Small intestine (tissue), 7 donors: ENCODE results near the gene SKOR2. TPM values are rescaled to one million over a fixed set of nuclear protein-coding genes. Genes with fewer than 3 reads are reported as not detected.

Source experiments
- DNase-seq, 2 donors: peaks; one replicate each; pipeline versions ENCODE4 v3.0.0 to v3.0.0-alpha.2; 2013
- FAIRE-seq: peaks from 2 replicates; lab custom pipeline; 2012; peaks lifted over from hg19 to GRCh38; lab: Jason Lieb, UNC
- H3K27ac ChIP-seq, 3 donors: one replicate each; pipeline ENCODE4 v1.5.1; 2013; ENCODE audit warnings: low read length in 2 of 3, mild to moderate bottlenecking in 2 of 3, control low read depth in 1 of 3, inconsistent platforms in 1 of 3, low read depth in 1 of 3, moderate library complexity in 1 of 3
- H3K27me3 ChIP-seq, 3 donors: one replicate each; pipeline ENCODE4 v1.6.1; 2013; ENCODE audit warnings: low read length in 3 of 3, inconsistent platforms in 1 of 3; ENCODE audit not compliant: control insufficient read depth in 3 of 3, insufficient read depth in 3 of 3
- H3K36me3 ChIP-seq, 3 donors: one replicate each; pipeline ENCODE4 v1.6.1; 2013; ENCODE audit warnings: low read length in 3 of 3, inconsistent platforms in 1 of 3, low read depth in 1 of 3, mild to moderate bottlenecking in 1 of 3, moderate library complexity in 1 of 3; ENCODE audit not compliant: control insufficient read depth in 3 of 3, insufficient read depth in 2 of 3
- H3K4me1 ChIP-seq, 3 donors: one replicate each; pipeline ENCODE4 v1.6.1; 2013; ENCODE audit warnings: low read length in 2 of 3, inconsistent platforms in 1 of 3, low read depth in 1 of 3, mild to moderate bottlenecking in 1 of 3, moderate library complexity in 1 of 3; ENCODE audit not compliant: control insufficient read depth in 3 of 3, insufficient read depth in 2 of 3
- H3K4me3 ChIP-seq, 3 donors: one replicate each; pipeline ENCODE4 v1.5.1; 2013; ENCODE audit warnings: low read length in 3 of 3, control low read depth in 1 of 3, inconsistent platforms in 1 of 3, low read depth in 1 of 3, mild to moderate bottlenecking in 1 of 3, moderate library complexity in 1 of 3
- H3K9me3 ChIP-seq, 2 donors: one replicate each; pipeline ENCODE4 v1.6.1; 2013; ENCODE audit warnings: low read depth in 1 of 2, low read length in 1 of 2; ENCODE audit not compliant: control insufficient read depth in 2 of 2, insufficient read depth in 1 of 2
- WGBS, 3 donors: extraction: QIAGEN DNeasy Blood & Tissue Kit; methylation state at CpG; one replicate each; pipeline ENCODE4 v1.1.7; 2013; 5-methylcytosine and 5-hydroxymethylcytosine counted together
- polyA plus RNA-seq, 4 donors: library from polyadenylated mRNA; stranded (reverse) in 3 of 4; unstranded in 1 of 4; fragments of 200-250 nt in 3 of 4; fragments of 120-200 nt in 1 of 4; gene quantifications; one replicate each; pipeline versions ENCODE4 v1.2.1 to v1.2.3, GENCODE V29; 2013
- donor health status: healthy with polysubstance abuse.
- donor health status: control.
- donor health status: control.
- donor health status: Bipolar disorder and iron deficiency.
- donor health status: healthy.

SKOR2 gene
- polyA plus RNA-seq, 4 donors, result not detected

DNA sequence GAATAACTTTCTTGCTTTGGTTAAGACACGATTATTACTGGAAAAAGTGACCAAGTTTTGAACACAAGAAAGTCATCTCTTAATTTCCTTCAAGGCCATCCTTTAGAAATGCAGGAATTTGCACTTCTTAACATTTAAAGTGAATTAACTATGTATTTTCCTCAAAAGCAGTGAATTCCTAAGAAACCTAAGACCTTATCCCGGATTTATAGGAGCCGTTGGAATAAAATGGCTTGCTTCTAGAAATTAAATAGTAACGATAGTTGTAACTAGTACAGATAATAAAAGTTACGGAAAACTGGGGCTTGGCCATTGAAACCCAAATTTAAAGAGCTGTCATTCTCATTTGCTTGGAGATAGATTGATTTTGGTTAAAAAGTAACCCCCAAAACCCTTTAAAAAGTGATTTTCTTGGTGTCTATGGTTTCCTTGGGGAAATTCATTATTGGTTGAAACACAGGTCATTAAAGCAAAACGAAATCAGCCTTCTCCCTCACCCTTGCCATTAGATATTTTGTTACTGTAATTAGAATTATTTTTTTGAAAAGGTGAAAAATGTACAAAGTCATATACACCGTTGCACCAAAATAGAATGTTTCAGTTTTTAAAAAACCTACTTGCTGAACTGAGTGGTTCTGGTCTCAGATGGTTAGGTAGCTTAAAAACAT lies 2.0 kb downstream of the SKOR2 start:
- WGBS, 3 donors, result 11 to 18% (median 16%) methylated on average over 7 of the region's 7 CpGs
- FAIRE-seq, result no peak
- Histone ChIP-seq H3K27me3 (peaks cover 9 to 75% (median 53%) of the 10 kb centered on the region in 3 donors), H3K4me1 (no peaks in the 10 kb centered on the region), H3K4me3 (no peak overlapping the region), H3K36me3 (no peaks in the 10 kb centered on the region), H3K9me3 (no peaks in the 10 kb centered on the region), H3K27ac (no peak overlapping the region)
- no peak for DNase-seq

DNA sequence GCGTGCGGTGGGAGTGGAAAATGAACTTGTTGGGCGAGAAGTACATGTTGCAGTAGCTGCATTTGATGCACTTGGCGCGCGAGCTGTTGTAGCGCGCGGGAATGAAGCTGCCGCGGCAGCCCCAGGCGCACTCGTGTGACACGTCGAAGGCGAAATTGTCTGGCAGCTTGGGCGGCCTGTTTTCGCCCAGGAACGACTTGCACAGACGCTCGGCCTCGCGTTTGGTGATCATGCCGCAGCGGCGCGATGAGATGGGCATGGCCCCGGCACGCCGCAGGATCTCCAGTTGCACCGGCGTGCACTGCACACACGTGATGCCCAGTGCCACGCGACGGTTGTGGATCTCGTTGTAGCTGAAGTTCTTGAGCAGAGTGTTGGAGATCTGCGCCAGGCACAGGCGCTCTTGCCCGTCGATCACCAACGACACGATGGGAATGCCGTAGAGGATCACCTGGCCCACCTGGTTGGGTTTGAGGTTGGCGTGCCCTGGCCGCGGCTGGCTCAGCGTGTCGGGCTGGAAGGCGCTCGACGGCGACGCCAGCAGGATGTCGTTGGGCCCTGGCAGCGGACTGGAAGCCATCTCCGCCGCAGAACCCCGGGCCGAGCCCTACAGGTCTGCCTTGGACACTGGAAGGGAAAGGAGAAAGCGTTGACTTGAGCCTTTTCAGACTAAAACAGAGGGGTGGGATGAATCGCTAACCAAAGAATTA lies 2.7 kb downstream of the SKOR2 start:
- Histone ChIP-seq H3K4me3 (no peak overlapping the region), H3K9me3 (no peaks in the 10 kb centered on the region), H3K27me3 (peaks cover 9 to 68% (median 48%) of the 10 kb centered on the region in 3 donors), H3K4me1 (no peaks in the 10 kb centered on the region), H3K27ac (no peak overlapping the region), H3K36me3 (no peaks in the 10 kb centered on the region)
- 10 to 31% (median 29%) methylated on average over 62 of the region's 62 CpGs for WGBS, 3 donors
- no peak for FAIRE-seq
- no peak for DNase-seq

DNA sequence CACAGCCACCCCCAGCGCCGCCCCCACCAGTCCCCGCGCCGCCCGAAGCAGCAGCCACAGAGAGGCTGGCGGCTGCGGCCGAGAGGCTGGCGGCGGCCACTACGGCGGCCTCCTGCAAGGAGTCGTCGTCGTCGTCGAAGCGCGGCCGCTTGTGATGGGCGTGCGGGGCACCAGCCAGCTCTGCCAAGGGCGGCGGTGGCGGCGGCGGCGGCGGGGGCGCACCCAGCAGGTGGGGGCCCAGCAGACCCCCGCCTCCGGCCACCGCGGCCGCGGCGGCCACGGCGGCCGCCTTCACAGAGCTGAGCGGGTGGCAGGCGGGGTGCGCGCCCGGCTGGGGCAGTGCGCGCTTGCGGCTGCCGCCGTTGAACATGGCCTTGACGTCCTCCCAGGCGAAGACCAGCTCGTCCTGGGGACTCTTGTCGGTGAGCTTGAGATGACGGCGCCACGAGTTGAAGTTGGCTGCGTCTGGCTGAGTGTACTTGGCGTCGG lies 3.3 kb downstream of the SKOR2 start:
- H3K27me3 ChIP-seq, result peaks cover 9 to 63% (median 44%) of the 10 kb centered on the region in 3 donors
- DNase-seq (peak in 1 of 2 donors; percentile 16), FAIRE-seq (no peak)
- no peaks in the 10 kb centered on the region for H3K9me3 ChIP-seq
- no peaks in the 10 kb centered on the region for H3K4me1 ChIP-seq
- no peaks in the 10 kb centered on the region for H3K36me3 ChIP-seq
- no peak overlapping the region for H3K4me3 ChIP-seq
- H3K27ac ChIP-seq, result no peak overlapping the region
- 6 to 21% (median 20%) methylated on average over 43 to 61 of the region's 61 CpGs for WGBS, 3 donors

DNA sequence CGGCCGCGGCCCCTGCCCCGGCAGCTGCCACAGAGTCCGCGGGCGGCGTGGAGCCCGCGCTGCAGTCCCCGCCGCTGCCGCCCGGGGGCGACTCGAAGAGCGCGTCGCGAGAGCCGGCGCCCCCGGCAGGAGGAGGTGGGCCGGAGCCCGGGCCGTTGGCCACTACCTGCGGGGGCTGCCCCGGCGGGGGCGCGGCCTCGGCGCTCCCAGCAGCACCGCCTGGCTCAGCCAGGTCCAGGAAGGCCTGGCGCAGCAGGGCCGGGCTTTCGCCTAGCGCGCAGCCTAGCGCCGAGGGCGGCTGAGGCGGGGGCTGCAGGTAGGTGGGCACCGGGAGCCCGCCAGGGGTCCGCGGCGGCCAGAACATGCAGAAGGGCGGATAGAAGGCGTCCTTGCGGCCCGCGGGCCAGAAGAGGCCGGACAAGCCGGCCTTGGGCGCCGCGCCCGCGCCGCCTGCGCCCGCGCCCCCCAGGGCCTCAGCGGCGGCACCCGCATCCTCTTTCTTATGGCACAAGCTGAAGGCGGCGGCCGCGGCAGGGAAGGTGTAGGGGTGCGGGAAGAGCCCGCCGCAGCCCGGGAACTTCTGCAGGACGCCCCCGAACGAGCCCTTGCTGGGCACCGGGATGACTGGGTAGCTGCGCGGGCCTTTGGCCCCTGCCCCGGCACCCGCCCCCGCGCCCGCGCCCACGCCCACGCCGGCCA lies 3.9 kb downstream of the SKOR2 start:
- peaks cover 9 to 62% (median 40%) of the 10 kb centered on the region in 3 donors for H3K27me3 ChIP-seq
- FAIRE-seq (no peak), DNase-seq (peak in 1 of 2 donors; percentile 24)
- H3K36me3 ChIP-seq, result no peaks in the 10 kb centered on the region
- H3K27ac ChIP-seq, result no peak overlapping the region
- 3 to 21% (median 12%) methylated on average over 41 to 90 of the region's 90 CpGs for WGBS, 3 donors
- no peak overlapping the region for H3K4me3 ChIP-seq
- H3K9me3 ChIP-seq, result no peaks in the 10 kb centered on the region
- H3K4me1 ChIP-seq, result no peaks in the 10 kb centered on the region

DNA sequence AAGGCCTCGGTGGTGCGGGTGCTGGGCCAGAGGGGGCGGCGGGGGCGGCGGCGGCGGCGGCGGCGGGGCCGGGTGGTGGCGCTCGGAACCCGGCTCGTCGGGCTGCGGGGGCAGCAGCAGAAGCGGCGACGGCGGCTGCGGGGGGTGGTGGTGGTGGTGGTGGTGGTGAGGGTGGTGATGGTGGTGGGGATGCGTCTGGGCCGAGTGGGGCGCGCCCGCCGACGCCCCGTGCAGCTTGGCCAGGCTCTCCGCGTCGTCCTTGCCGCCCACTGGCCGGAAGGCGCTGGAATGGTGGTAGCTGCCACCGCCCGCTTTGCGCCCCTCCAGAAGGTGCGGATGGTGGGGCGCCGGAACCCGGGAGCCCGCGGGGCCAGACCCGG lies 4.4 kb downstream of the SKOR2 start:
- Histone ChIP-seq H3K4me1 (no peaks in the 10 kb centered on the region), H3K27ac (no peak overlapping the region), H3K9me3 (no peaks in the 10 kb centered on the region), H3K27me3 (peaks cover 9 to 56% (median 37%) of the 10 kb centered on the region in 3 donors), H3K4me3 (no peak overlapping the region), H3K36me3 (no peaks in the 10 kb centered on the region)
- 4 to 18% (median 14%) methylated on average over 30 to 47 of the region's 47 CpGs for WGBS, 3 donors
- no peak for DNase-seq
- FAIRE-seq, result no peak

DNA sequence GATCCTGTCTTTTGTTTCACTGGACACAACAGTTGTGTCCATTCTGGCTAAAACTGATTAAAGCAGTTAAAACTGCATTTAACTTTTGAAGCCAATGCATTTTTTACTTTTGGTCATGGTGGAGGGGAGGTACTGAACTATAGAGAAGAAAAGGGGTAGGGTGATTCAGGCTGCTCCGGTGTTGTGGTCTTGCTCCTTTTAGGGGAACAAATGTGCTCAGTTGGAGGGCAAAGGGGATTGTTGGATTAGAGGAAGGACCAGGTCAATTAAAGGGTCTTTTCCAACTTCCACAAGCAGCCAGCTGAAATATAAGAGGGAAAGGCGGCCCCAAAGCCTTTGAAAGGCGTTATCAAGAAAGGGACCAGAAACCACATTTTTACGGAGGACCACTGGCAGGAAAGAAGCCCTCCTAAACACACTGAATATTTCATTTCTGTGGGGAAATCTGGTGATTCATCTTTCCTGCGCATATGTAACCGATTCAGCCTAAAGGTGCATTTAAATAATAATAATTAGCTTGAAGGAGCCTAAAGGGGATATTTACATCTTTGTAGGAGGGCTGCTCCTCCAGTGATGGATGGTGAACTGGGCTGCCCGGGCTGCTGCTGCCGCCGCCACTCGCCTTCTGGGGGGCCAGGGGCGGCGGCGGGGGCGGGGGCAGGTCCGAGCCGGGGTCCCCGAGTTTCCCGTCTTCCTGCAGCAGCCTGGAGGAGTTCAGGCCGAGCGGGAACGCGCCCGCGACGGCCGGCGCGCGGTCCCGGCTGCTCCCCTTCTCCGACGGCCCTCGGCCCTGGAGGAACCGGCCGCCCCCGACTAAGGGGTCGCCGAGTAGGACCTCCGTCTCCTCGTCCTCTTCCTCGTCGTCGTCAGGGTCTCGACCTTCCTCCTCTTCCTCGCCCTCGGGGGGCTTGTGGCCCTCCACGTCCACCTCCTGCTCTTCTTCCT lies 5.2 kb downstream of the SKOR2 start:
- peaks cover 9 to 49% (median 30%) of the 10 kb centered on the region in 3 donors for H3K27me3 ChIP-seq
- 5 to 15% (median 10%) methylated on average over 26 to 47 of the region's 47 CpGs for WGBS, 3 donors
- no peak for FAIRE-seq

DNA sequence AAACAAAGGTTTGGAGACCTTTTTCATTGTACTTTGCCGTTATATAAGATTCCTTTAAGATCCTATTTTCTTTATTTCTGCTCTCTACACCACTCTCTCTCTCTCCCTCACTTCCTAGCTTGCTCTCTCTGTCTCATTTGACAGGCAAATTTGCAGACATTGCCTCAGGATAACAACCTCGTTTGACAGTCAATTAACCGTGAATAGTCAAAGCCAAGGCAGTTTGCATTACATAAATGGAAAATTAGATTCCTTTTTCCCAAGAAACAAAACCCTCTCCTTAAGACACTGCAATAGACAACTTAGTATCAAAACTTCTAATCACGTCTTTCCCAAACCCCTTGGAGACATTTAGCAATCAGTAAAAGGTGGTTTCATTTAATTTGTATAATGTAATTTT lies 7.4 kb downstream of the SKOR2 start:
- Histone ChIP-seq H3K9me3 (no peaks in the 10 kb centered on the region), H3K27me3 (peaks cover 7 to 32% (median 19%) of the 10 kb centered on the region in 3 donors), H3K36me3 (no peaks in the 10 kb centered on the region), H3K4me1 (no peaks in the 10 kb centered on the region), H3K4me3 (no peak overlapping the region), H3K27ac (no peak overlapping the region)
- FAIRE-seq (no peak), DNase-seq (no peak)
- WGBS, 3 donors, result 18 to 27% (median 21%) methylated on average over 4 of the region's 4 CpGs

More for the DNA sequence above, 5.2 kb downstream of the SKOR2 start:
- Histone ChIP-seq H3K4me1 (no peaks in the 10 kb centered on the region), H3K9me3 (no peaks in the 10 kb centered on the region), H3K36me3 (no peaks in the 10 kb centered on the region), H3K27ac (no peak overlapping the region), H3K4me3 (no peak overlapping the region)
- DNase-seq, result no peak
